Vagina (tissue), 2 donors: ENCODE data around the gene NAA38.

Experiments
- POLR2A ChIP-seq, 2 donors: fragments of 450-650 bp; IDR thresholded peaks; one replicate each; pipeline ENCODE4 v1.6.1; 2017; ENCODE audit warnings: antibody characterized with exemption in 2 of 2, mild to moderate bottlenecking in 2 of 2, moderate library complexity in 2 of 2
- TF ChIP-seq, protein P1 (sequence below), 3 experiments: fragments of 450-650 bp in 2 of 3; fragments of 200-600 bp in 1 of 3; sonication (generic) in 1 of 3; IDR thresholded peaks; one replicate each; pipeline ENCODE4 v1.5.1; 2017 to 2019; ENCODE audit warnings: antibody characterized with exemption in 3 of 3, mild to moderate bottlenecking in 2 of 3, moderate library complexity in 2 of 3

DNA sequence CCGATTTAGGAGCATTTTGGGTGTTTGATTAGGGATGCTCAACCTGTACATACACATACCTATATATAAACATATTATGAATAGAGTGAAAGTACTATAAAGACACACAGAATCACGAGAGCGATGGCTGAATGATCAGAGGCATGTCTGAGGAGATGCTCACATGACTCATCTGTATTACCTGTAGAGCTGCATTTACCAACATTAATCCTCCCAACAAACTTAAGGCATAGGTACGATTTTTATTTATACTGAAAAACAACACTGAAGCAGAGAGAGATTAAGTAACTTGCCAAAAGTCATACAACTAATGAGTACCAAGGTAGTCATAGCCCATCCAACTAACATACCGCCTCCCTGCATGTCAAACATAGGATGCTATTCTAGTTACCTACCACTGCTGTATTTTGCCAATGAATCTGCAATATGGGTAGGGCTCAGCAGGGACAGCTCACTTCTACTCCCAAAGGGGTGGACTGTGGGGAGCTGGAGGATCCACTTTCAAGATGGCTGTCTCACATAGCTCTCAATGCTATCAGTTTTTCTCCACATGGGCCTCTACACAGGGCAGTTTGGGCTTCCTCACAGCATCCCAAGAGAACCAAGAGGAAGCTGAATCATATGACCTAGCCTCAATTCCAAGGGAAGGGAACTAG, 7.8 kb upstream of the NAA38 start:
- TF ChIP-seq, protein P1, sequence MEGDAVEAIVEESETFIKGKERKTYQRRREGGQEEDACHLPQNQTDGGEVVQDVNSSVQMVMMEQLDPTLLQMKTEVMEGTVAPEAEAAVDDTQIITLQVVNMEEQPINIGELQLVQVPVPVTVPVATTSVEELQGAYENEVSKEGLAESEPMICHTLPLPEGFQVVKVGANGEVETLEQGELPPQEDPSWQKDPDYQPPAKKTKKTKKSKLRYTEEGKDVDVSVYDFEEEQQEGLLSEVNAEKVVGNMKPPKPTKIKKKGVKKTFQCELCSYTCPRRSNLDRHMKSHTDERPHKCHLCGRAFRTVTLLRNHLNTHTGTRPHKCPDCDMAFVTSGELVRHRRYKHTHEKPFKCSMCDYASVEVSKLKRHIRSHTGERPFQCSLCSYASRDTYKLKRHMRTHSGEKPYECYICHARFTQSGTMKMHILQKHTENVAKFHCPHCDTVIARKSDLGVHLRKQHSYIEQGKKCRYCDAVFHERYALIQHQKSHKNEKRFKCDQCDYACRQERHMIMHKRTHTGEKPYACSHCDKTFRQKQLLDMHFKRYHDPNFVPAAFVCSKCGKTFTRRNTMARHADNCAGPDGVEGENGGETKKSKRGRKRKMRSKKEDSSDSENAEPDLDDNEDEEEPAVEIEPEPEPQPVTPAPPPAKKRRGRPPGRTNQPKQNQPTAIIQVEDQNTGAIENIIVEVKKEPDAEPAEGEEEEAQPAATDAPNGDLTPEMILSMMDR (IDR thresholded peaks at IDR 0.05), result no peak
- TF ChIP-seq POLR2A (IDR thresholded peaks at IDR 0.05), result no peak
